Measurements from ENCODE around the gene EPB41L1. TPM values are rescaled to one million over a fixed set of nuclear protein-coding genes. Genes with fewer than 3 reads are reported as not detected.

EPB41L1 gene
- total and polyA plus RNA-seq, 2 donors from 2014 or later, result 53.2 to 230 TPM

- Histone ChIP-seq H3K27me3 (ENCODE audit: control insufficient read depth, insufficient read depth, low read length) (no peaks in the 10 kb centered on the region), H3K9ac (ENCODE audit: low read length in 3 of 3) (no peak overlapping the region), H3K27ac (ENCODE audit: low read depth in 2 of 2, low read length in 2 of 2) (no peak overlapping the region), H3K9me3 (ENCODE audit: control insufficient read depth in 2 of 3, insufficient read depth in 1 of 3, low read length in 3 of 3) (no peaks in the 10 kb centered on the region), H3K36me3 (ENCODE audit: control insufficient read depth in 2 of 3, insufficient read depth in 3 of 3, low read length in 3 of 3) (peaks cover 3 to 71% (median 42%) of the 10 kb centered on the region in 3 donors), H3K4me1 (ENCODE audit: control insufficient read depth in 2 of 3, insufficient read depth in 2 of 3, low read depth in 1 of 3, low read length in 3 of 3) (no peaks in the 10 kb centered on the region), H3K4me3 (ENCODE audit: low read length in 3 of 3) (no peak overlapping the region)
- no peak for TF ChIP-seq CTCF (IDR thresholded peaks at IDR 0.05; ENCODE audit: borderline replicate concordance, extremely low read depth, insufficient read depth)
- DNase-seq (no peak), FAIRE-seq (no peak)
- intact Hi-C loops (cut with DNase I), result loop anchor here (10.0 kb wide), 1 partner anchor 216 kb away; no protein-coding TSS in a partner anchor
Observed at GRCh38 chr20:36218380-36219064, 64.0 kb downstream of the EPB41L1 start.

- DNase-seq (no peak), FAIRE-seq (no peak)
- H3K4me3 ChIP-seq (ENCODE audit: low read length in 3 of 3), result no peak overlapping the region
- H3K4me1 ChIP-seq (ENCODE audit: control insufficient read depth in 2 of 3, insufficient read depth in 2 of 3, low read depth in 1 of 3, low read length in 3 of 3), result no peaks in the 10 kb centered on the region
- intact Hi-C loops (cut with DNase I), result loop anchor here (10.0 kb wide), 1 partner anchor 215 kb away; no protein-coding TSS in a partner anchor
- H3K36me3 ChIP-seq (ENCODE audit: control insufficient read depth in 2 of 3, insufficient read depth in 3 of 3, low read length in 3 of 3), result peaks cover 3 to 62% (median 34%) of the 10 kb centered on the region in 3 donors
- no peak for TF ChIP-seq CTCF (IDR thresholded peaks at IDR 0.05; ENCODE audit: borderline replicate concordance, extremely low read depth, insufficient read depth)
- H3K9me3 ChIP-seq (ENCODE audit: control insufficient read depth in 2 of 3, insufficient read depth in 1 of 3, low read length in 3 of 3), result no peaks in the 10 kb centered on the region
- H3K9ac ChIP-seq (ENCODE audit: low read length in 3 of 3), result no peak overlapping the region
- no peaks in the 10 kb centered on the region for H3K27me3 ChIP-seq (ENCODE audit: control insufficient read depth, insufficient read depth, low read length)
- H3K27ac ChIP-seq (ENCODE audit: low read depth in 2 of 2, low read length in 2 of 2), result no peak overlapping the region
Observed at GRCh38 chr20:36219671-36220220, 65.2 kb downstream of the EPB41L1 start.

- FAIRE-seq (no peak), DNase-seq (no peak)
- intact Hi-C loops (cut with DNase I), result no loop called here
- Histone ChIP-seq H3K4me3 (ENCODE audit: low read length in 3 of 3) (no peak overlapping the region), H3K4me1 (ENCODE audit: control insufficient read depth in 2 of 3, insufficient read depth in 2 of 3, low read depth in 1 of 3, low read length in 3 of 3) (no peaks in the 10 kb centered on the region), H3K36me3 (ENCODE audit: control insufficient read depth in 2 of 3, insufficient read depth in 3 of 3, low read length in 3 of 3) (peaks cover 0 to 58% (median 21%) of the 10 kb centered on the region in 3 donors), H3K27me3 (ENCODE audit: control insufficient read depth, insufficient read depth, low read length) (no peaks in the 10 kb centered on the region), H3K9me3 (ENCODE audit: control insufficient read depth in 2 of 3, insufficient read depth in 1 of 3, low read length in 3 of 3) (no peaks in the 10 kb centered on the region), H3K27ac (ENCODE audit: low read depth in 2 of 2, low read length in 2 of 2) (no peak overlapping the region), H3K9ac (ENCODE audit: low read length in 3 of 3) (no peak overlapping the region)
- TF ChIP-seq CTCF (IDR thresholded peaks at IDR 0.05; ENCODE audit: borderline replicate concordance, extremely low read depth, insufficient read depth), result no peak
Observed at GRCh38 chr20:36225666-36226065, 71.1 kb downstream of the EPB41L1 start.

Measured in kidney (tissue), 14 donors.